Activated naive CD8-positive, alpha-beta T cell treated with anti-CD3 and anti-CD28 coated beads for 36 hours (primary cell): Measurements from ENCODE around the gene RFX3. TPM values are rescaled to one million over a fixed set of nuclear protein-coding genes. Genes with fewer than 3 reads are reported as not detected.

ENCODE experiments used
- DNase-seq: peaks from one replicate; pipeline ENCODE4 v3.0.0; 2021
- H3K27ac Mint-ChIP-seq: one replicate; pipeline ENCODE4 v1.8.0; 2022; ENCODE audit warnings: mild to moderate bottlenecking, moderate library complexity, mixed read lengths
- H3K27me3 Mint-ChIP-seq: one replicate; pipeline ENCODE4 v1.8.0; 2022; ENCODE audit warnings: mild to moderate bottlenecking, mixed read lengths
- H3K36me3 Mint-ChIP-seq: one replicate; pipeline ENCODE4 v1.8.0; 2021; ENCODE audit warnings: mild to moderate bottlenecking, mixed read lengths
- H3K4me1 Mint-ChIP-seq: one replicate; pipeline ENCODE4 v1.8.0; 2021; ENCODE audit warnings: mixed read lengths
- H3K4me3 Mint-ChIP-seq: one replicate; pipeline ENCODE4 v1.8.0; 2022; ENCODE audit warnings: mild to moderate bottlenecking, moderate library complexity, mixed read lengths
- H3K9me3 Mint-ChIP-seq: one replicate; pipeline ENCODE4 v1.8.0; 2022; ENCODE audit warnings: mixed read lengths
- total RNA-seq, 2 experiments: library from RNA; stranded (reverse); gene quantifications; one replicate each; pipeline ENCODE4 v1.2.3, GENCODE V29; 2021

The RFX3 gene
- total RNA-seq, 2 experiments from 2014 or later = 10.1 to 10.4 TPM

GRCh38 chr9:3475300-3476020, 50.3 kb downstream of the RFX3 start:
- no peaks in the 10 kb centered on the region for H3K27me3 Mint-ChIP-seq
- H3K4me3 Mint-ChIP-seq = no peak overlapping the region
- H3K4me1 Mint-ChIP-seq = peaks cover 65% of the 10 kb centered on the region

DNA sequence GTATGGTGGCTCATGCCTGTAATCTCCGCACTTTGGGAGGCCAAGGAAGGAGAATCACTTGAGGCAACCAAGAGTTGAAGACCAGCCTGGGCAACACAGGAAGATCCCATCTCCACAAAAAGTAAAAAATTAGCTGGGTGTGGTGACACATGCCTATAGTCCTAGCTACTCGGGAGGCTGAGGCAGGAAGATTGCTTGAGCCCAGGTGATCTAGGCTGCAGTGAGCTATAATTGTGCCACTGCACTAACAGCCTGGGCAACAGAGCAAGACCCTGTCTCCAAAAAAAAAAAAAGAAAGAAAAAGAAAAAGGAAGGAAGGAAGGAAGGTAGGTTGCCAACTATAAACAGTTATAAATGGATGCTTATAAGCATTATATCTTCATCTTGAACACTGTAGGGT, 51.0 kb downstream of the RFX3 start:
- H3K9me3 Mint-ChIP-seq = peaks cover 15% of the 10 kb centered on the region
- H3K36me3 Mint-ChIP-seq = peaks cover 42% of the 10 kb centered on the region
- no peaks in the 10 kb centered on the region for H3K27me3 Mint-ChIP-seq
- DNase-seq = no peak
- H3K4me3 Mint-ChIP-seq = no peak overlapping the region
- peaks cover 60% of the 10 kb centered on the region for H3K4me1 Mint-ChIP-seq
- H3K27ac Mint-ChIP-seq = peak overlapping the region; percentile 42

More at GRCh38 chr9:3475300-3476020, 50.3 kb downstream of the RFX3 start:
- peak overlapping the region; percentile 42 for H3K27ac Mint-ChIP-seq
- H3K9me3 Mint-ChIP-seq = peaks cover 19% of the 10 kb centered on the region
- DNase-seq = peak; percentile 14
- H3K36me3 Mint-ChIP-seq = peaks cover 44% of the 10 kb centered on the region

GRCh38 chr9:3473405-3473804, 52.4 kb downstream of the RFX3 start:
- Mint-ChIP-seq H3K9me3 (peaks cover 8% of the 10 kb centered on the region), H3K36me3 (peaks cover 30% of the 10 kb centered on the region), H3K27ac (no peak overlapping the region), H3K4me3 (no peak overlapping the region), H3K4me1 (peaks cover 48% of the 10 kb centered on the region), H3K27me3 (no peaks in the 10 kb centered on the region)
- DNase-seq = no peak

GRCh38 chr9:3471883-3472282, 53.9 kb downstream of the RFX3 start:
- no peak overlapping the region for H3K27ac Mint-ChIP-seq
- peaks cover 19% of the 10 kb centered on the region for H3K36me3 Mint-ChIP-seq
- peaks cover 44% of the 10 kb centered on the region for H3K4me1 Mint-ChIP-seq
- H3K27me3 Mint-ChIP-seq = no peaks in the 10 kb centered on the region
- peaks cover 6% of the 10 kb centered on the region for H3K9me3 Mint-ChIP-seq
- H3K4me3 Mint-ChIP-seq = no peak overlapping the region
- DNase-seq = no peak

- DNase-seq = no peak
- peaks cover 2% of the 10 kb centered on the region for H3K9me3 Mint-ChIP-seq
- peaks cover 19% of the 10 kb centered on the region for H3K4me1 Mint-ChIP-seq
- no peaks in the 10 kb centered on the region for H3K27me3 Mint-ChIP-seq
- H3K4me3 Mint-ChIP-seq = no peak overlapping the region
- no peak overlapping the region for H3K27ac Mint-ChIP-seq
- H3K36me3 Mint-ChIP-seq = peaks cover 7% of the 10 kb centered on the region
Measured at GRCh38 chr9:3468421-3469205, 57.2 kb downstream of the RFX3 start.

DNA sequence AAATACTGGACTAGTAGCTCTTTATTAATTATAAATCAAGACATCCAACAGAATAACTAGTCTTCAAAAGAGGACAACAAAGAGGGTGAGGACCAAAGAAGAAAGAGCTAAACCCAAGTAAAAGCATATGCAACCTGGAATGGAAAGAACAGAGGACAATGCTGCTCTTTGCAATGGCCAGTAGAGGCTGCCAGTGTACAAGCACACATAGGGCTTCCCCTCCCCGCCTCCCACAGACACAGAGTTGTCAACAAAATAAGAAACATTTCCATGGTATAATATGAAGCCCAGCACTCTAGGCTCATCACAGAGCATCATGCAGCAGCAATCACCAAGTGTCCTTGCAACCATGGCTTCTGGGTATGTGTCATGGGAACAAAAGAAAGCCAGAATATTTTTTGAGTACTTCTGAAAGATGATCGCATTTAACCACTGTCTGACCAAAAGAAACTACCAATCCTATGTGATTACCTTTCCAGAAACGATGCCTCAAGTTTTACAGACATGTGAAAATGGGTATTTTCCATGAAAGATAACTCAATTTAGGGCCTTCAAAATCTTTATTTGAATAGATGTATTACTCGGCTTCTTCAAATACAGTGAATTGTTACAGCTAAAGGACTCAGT, 58.1 kb downstream of the RFX3 start:
- H3K4me3 Mint-ChIP-seq = no peak overlapping the region
- H3K27ac Mint-ChIP-seq = peak overlapping the region; percentile 31
- peak; percentile 43 for DNase-seq
- H3K36me3 Mint-ChIP-seq = peaks cover 7% of the 10 kb centered on the region
- H3K27me3 Mint-ChIP-seq = no peaks in the 10 kb centered on the region
- peaks cover 2% of the 10 kb centered on the region for H3K9me3 Mint-ChIP-seq
- H3K4me1 Mint-ChIP-seq = peaks cover 11% of the 10 kb centered on the region

- DNase-seq = no peak
- Mint-ChIP-seq H3K36me3 (no peaks in the 10 kb centered on the region), H3K27ac (no peak overlapping the region), H3K4me3 (no peak overlapping the region), H3K27me3 (no peaks in the 10 kb centered on the region), H3K4me1 (peaks cover 9% of the 10 kb centered on the region), H3K9me3 (no peaks in the 10 kb centered on the region)
Measured at GRCh38 chr9:3464033-3464638, 61.7 kb downstream of the RFX3 start.

GRCh38 chr9:3458806-3459475, 66.9 kb downstream of the RFX3 start:
- Mint-ChIP-seq H3K4me3 (no peak overlapping the region), H3K9me3 (no peaks in the 10 kb centered on the region), H3K27ac (no peak overlapping the region), H3K27me3 (no peaks in the 10 kb centered on the region), H3K36me3 (peaks cover 4% of the 10 kb centered on the region), H3K4me1 (peaks cover 2% of the 10 kb centered on the region)
- no peak for DNase-seq

- Mint-ChIP-seq H3K36me3 (peaks cover 4% of the 10 kb centered on the region), H3K4me1 (peaks cover 2% of the 10 kb centered on the region), H3K27ac (no peak overlapping the region), H3K9me3 (no peaks in the 10 kb centered on the region), H3K4me3 (no peak overlapping the region), H3K27me3 (no peaks in the 10 kb centered on the region)
- no peak for DNase-seq
Measured at GRCh38 chr9:3457175-3457574, 68.6 kb downstream of the RFX3 start.

DNA sequence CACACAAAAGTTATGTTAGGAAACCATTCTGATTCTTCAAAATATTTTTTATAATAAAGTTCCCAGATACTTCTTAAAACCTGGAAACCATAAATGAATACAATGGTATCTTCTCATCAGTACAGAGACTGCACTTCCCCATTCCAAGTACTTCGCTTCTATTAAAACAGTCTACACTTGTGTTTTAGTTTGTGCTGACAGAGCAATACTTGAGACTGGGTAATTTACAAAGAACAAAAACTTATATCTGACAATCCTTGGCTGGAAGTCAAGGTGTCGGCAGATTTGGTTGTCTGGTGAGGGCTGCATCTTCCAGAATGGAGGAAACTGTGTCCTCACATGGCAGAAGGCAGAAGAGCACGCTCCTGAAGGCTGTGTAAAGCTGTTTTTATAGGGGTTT, 70.1 kb downstream of the RFX3 start:
- Mint-ChIP-seq H3K36me3 (peaks cover 4% of the 10 kb centered on the region), H3K4me3 (no peak overlapping the region), H3K27me3 (no peaks in the 10 kb centered on the region), H3K9me3 (no peaks in the 10 kb centered on the region), H3K4me1 (peaks cover 2% of the 10 kb centered on the region), H3K27ac (no peak overlapping the region)
- DNase-seq = no peak

GRCh38 chr9:3455094-3455493, 70.7 kb downstream of the RFX3 start:
- Mint-ChIP-seq H3K27ac (no peak overlapping the region), H3K4me3 (no peak overlapping the region), H3K4me1 (peaks cover 2% of the 10 kb centered on the region), H3K9me3 (no peaks in the 10 kb centered on the region), H3K36me3 (peaks cover 4% of the 10 kb centered on the region), H3K27me3 (no peaks in the 10 kb centered on the region)
- DNase-seq = no peak

DNA sequence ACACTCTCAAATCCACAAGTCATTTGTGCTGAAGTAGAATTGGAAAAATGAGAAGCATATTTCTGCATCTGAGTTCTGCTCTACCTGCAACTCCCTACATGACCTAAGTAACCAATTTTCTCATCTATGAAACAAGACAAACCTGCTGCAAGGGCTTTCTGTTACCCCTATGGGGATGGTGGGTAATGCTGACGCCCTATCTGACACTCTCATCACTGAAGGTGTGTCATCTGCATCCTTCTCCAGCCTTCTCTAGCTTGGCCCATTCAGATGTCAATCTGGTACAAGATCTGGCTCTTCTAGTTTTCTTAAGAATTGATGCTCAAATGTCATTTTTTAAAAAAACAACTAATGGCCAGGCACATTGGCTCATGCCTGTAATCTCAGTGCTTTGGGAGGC, 73.8 kb downstream of the RFX3 start:
- no peak overlapping the region for H3K27ac Mint-ChIP-seq
- peaks cover 2% of the 10 kb centered on the region for H3K4me1 Mint-ChIP-seq
- no peak for DNase-seq
- no peaks in the 10 kb centered on the region for H3K27me3 Mint-ChIP-seq
- H3K36me3 Mint-ChIP-seq = peaks cover 4% of the 10 kb centered on the region
- no peaks in the 10 kb centered on the region for H3K9me3 Mint-ChIP-seq
- no peak overlapping the region for H3K4me3 Mint-ChIP-seq

- Mint-ChIP-seq H3K4me3 (no peak overlapping the region), H3K36me3 (peaks cover 15% of the 10 kb centered on the region), H3K9me3 (no peaks in the 10 kb centered on the region), H3K27ac (no peak overlapping the region), H3K27me3 (no peaks in the 10 kb centered on the region), H3K4me1 (peaks cover 4% of the 10 kb centered on the region)
- DNase-seq = no peak
Measured at GRCh38 chr9:3447788-3448187, 78.0 kb downstream of the RFX3 start.

GRCh38 chr9:3447143-3447542, 78.7 kb downstream of the RFX3 start:
- H3K27me3 Mint-ChIP-seq = no peaks in the 10 kb centered on the region
- no peak for DNase-seq
- H3K27ac Mint-ChIP-seq = no peak overlapping the region
- peaks cover 15% of the 10 kb centered on the region for H3K36me3 Mint-ChIP-seq
- H3K4me3 Mint-ChIP-seq = no peak overlapping the region
- H3K9me3 Mint-ChIP-seq = no peaks in the 10 kb centered on the region
- peaks cover 6% of the 10 kb centered on the region for H3K4me1 Mint-ChIP-seq

GRCh38 chr9:3446313-3446712, 79.5 kb downstream of the RFX3 start:
- H3K4me3 Mint-ChIP-seq = no peak overlapping the region
- peaks cover 7% of the 10 kb centered on the region for H3K4me1 Mint-ChIP-seq
- DNase-seq = no peak
- peaks cover 15% of the 10 kb centered on the region for H3K36me3 Mint-ChIP-seq
- no peak overlapping the region for H3K27ac Mint-ChIP-seq
- no peaks in the 10 kb centered on the region for H3K9me3 Mint-ChIP-seq
- H3K27me3 Mint-ChIP-seq = no peaks in the 10 kb centered on the region
